Measurements from ENCODE around the gene NFIB. TPM values are rescaled to one million over a fixed set of nuclear protein-coding genes. Genes with fewer than 3 reads are reported as not detected.

The NFIB gene
- total and polyA plus RNA-seq, 10 of the 15 experiments (the other 5 are each of a cell fraction or from before 2014, with no cell fraction given): under 0.01 to 0.19 (median 0.05) TPM; not detected in 3

GRCh38 chr9:14214693-14215092 lies 99.2 kb downstream of the NFIB start:
- no peak for DNase-seq (ENCODE audit: low read depth, low spot score)
- H4K20me1 ChIP-seq (ENCODE audit: control insufficient read depth, insufficient read depth): no peaks in the 10 kb centered on the region
- H3K79me2 ChIP-seq (ENCODE audit: control insufficient read depth, insufficient read depth, low read length): no peaks in the 10 kb centered on the region
- CTCF ChIA-PET: no interaction called here
- H3K4me2 ChIP-seq (ENCODE audit: control insufficient read depth, insufficient read depth): no peak overlapping the region
- H3K9ac ChIP-seq (ENCODE audit: control insufficient read depth, insufficient read depth, low read length): no peak overlapping the region
- H3K4me3 ChIP-seq: no peak overlapping the region
- ATAC-seq: no peak
- H3K4me1 ChIP-seq (ENCODE audit: control insufficient read depth, insufficient read depth, low read length): no peaks in the 10 kb centered on the region
- no peaks in the 10 kb centered on the region for H3K27me3 ChIP-seq (replicated peaks in 1 of 2; ENCODE audit: control insufficient read depth in 2 of 2, insufficient read depth in 2 of 2, low read length in 1 of 2)
- H3K27ac ChIP-seq (ENCODE audit: control insufficient read depth, insufficient read depth): no peak overlapping the region
- SMC1A ChIA-PET (ENCODE audit: uncharacterized antibody, unreplicated experiment): interaction anchor here (1.0 kb wide), 1 partner anchor 51 kb away, joined by 4 read pairs; no protein-coding TSS in a partner anchor
- intact Hi-C loops (cut with micrococcal nuclease; ENCODE audit: unreplicated experiment): no loop called here
- POLR2A ChIA-PET: no interaction called here
- no peak for FAIRE-seq
- 0% methylated on average over 2 of the region's 2 CpGs for WGBS (ENCODE audit: insufficient coverage, insufficient replicate concordance, low lambda C conversion rate, missing lambda C conversion rate)
- no TSS peak for BruUV-seq (replicated peaks)
- no peaks in the 10 kb centered on the region for H3K36me3 ChIP-seq (ENCODE audit: control insufficient read depth in 2 of 2, insufficient read depth in 2 of 2, low read length in 1 of 2)
- RAD21 ChIA-PET (ENCODE audit: unreplicated experiment): no interaction called here
- H3K9me3 ChIP-seq (replicated peaks; ENCODE audit: control insufficient read depth, insufficient read depth, low read length): no peaks in the 10 kb centered on the region
- H2AFZ ChIP-seq (ENCODE audit: control insufficient read depth, low read depth, low read length): no peak overlapping the region
- in situ Hi-C loops (cut with MboI): no loop called here
- TF ChIP-seq GABPA (IDR thresholded peaks at IDR 0.05; ENCODE audit: low read depth) (no peak), BRCA1 (IDR thresholded peaks at IDR 0.05; ENCODE audit: low read depth, low read length) (no peak)

DNA sequence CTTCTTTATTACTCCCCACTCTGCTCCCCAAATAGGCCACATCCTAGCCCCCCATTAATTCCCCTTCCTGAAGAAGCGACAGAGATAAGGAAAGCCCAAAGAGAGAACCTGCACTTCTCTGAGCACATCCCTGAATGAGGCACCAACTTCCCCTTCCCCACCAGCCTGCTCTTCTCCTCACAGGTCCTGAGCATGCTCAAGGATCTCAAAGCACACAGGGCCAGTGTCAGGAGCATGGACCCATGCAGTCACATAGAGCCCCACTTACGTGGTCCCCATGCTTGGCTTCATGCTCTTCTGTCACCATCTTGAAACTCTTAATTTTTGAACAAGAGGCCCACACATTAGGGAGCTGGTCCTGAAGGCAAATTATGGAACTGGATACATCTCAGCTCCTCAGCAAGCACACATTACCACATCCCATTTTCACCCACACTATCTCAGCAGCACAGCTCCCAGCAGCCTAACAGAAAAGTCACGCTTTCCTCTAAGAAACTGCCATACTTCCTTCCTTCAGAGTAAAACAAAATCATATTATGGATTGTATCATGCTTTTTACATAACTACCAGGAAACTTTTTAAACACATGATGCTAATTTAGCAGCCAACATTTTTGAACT lies 99.8 kb downstream of the NFIB start:
- Histone ChIP-seq H2AFZ (ENCODE audit: control insufficient read depth, low read depth, low read length) (no peak overlapping the region), H3K4me3 (no peak overlapping the region), H4K20me1 (ENCODE audit: control insufficient read depth, insufficient read depth) (no peaks in the 10 kb centered on the region), H3K4me1 (ENCODE audit: control insufficient read depth, insufficient read depth, low read length) (no peaks in the 10 kb centered on the region), H3K9ac (ENCODE audit: control insufficient read depth, insufficient read depth, low read length) (no peak overlapping the region), H3K79me2 (ENCODE audit: control insufficient read depth, insufficient read depth, low read length) (no peaks in the 10 kb centered on the region), H3K4me2 (ENCODE audit: control insufficient read depth, insufficient read depth) (no peak overlapping the region), H3K36me3 (ENCODE audit: control insufficient read depth in 2 of 2, insufficient read depth in 2 of 2, low read length in 1 of 2) (no peaks in the 10 kb centered on the region), H3K27me3 (replicated peaks in 1 of 2; ENCODE audit: control insufficient read depth in 2 of 2, insufficient read depth in 2 of 2, low read length in 1 of 2) (no peaks in the 10 kb centered on the region), H3K9me3 (replicated peaks; ENCODE audit: control insufficient read depth, insufficient read depth, low read length) (no peaks in the 10 kb centered on the region), H3K27ac (ENCODE audit: control insufficient read depth, insufficient read depth) (no peak overlapping the region)
- SMC1A ChIA-PET (ENCODE audit: uncharacterized antibody, unreplicated experiment): interaction anchor here (1.0 kb wide), 1 partner anchor 52 kb away, joined by 4 read pairs; no protein-coding TSS in a partner anchor
- no peak for ATAC-seq
- RAD21 ChIA-PET (ENCODE audit: unreplicated experiment): no interaction called here
- intact Hi-C loops (cut with micrococcal nuclease; ENCODE audit: unreplicated experiment) (no loop called here), in situ Hi-C loops (cut with MboI) (no loop called here)
- FAIRE-seq: no peak
- DNase-seq (ENCODE audit: low read depth, low spot score): no peak
- POLR2A ChIA-PET: no interaction called here
- no TSS peak for BruUV-seq (replicated peaks)
- WGBS (ENCODE audit: insufficient coverage, insufficient replicate concordance, low lambda C conversion rate, missing lambda C conversion rate): 3% methylated on average over 3 of the region's 3 CpGs
- CTCF ChIA-PET: no interaction called here
- no peak for TF ChIP-seq MEF2B (IDR thresholded peaks at IDR 0.05; ENCODE audit: partially characterized antibody, poor library complexity, severe bottlenecking)
- no peak for TF ChIP-seq TCF3 (IDR thresholded peaks at IDR 0.05; ENCODE audit: borderline replicate concordance, insufficient read depth, low read depth, low read length)
- TF ChIP-seq NR2F1 (conservative IDR thresholded peaks at IDR 0.05): no peak
- TF ChIP-seq EED (IDR thresholded peaks at IDR 0.05; ENCODE audit: low read depth): no peak
- TF ChIP-seq CREB1 (IDR thresholded peaks at IDR 0.05; ENCODE audit: low read depth): no peak
- TF ChIP-seq TBL1XR1 (IDR thresholded peaks at IDR 0.05; ENCODE audit: low read depth, low read length): no peak
- TF ChIP-seq CREM (IDR thresholded peaks at IDR 0.05; ENCODE audit: low read depth): no peak
- no peak for TF ChIP-seq IKZF2 (IDR thresholded peaks at IDR 0.05)
- TF ChIP-seq, protein P1, sequence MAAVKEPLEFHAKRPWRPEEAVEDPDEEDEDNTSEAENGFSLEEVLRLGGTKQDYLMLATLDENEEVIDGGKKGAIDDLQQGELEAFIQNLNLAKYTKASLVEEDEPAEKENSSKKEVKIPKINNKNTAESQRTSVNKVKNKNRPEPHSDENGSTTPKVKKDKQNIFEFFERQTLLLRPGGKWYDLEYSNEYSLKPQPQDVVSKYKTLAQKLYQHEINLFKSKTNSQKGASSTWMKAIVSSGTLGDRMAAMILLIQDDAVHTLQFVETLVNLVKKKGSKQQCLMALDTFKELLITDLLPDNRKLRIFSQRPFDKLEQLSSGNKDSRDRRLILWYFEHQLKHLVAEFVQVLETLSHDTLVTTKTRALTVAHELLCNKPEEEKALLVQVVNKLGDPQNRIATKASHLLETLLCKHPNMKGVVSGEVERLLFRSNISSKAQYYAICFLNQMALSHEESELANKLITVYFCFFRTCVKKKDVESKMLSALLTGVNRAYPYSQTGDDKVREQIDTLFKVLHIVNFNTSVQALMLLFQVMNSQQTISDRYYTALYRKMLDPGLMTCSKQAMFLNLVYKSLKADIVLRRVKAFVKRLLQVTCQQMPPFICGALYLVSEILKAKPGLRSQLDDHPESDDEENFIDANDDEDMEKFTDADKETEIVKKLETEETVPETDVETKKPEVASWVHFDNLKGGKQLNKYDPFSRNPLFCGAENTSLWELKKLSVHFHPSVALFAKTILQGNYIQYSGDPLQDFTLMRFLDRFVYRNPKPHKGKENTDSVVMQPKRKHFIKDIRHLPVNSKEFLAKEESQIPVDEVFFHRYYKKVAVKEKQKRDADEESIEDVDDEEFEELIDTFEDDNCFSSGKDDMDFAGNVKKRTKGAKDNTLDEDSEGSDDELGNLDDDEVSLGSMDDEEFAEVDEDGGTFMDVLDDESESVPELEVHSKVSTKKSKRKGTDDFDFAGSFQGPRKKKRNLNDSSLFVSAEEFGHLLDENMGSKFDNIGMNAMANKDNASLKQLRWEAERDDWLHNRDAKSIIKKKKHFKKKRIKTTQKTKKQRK (IDR thresholded peaks at IDR 0.05; ENCODE audit: low read depth, low read length): no peak
- TF ChIP-seq ZBED1 (IDR thresholded peaks at IDR 0.05; ENCODE audit: borderline replicate concordance): no peak

All from GM12878 (cell line).